H1 (cell line): ENCODE data around the gene ANAPC16. TPM values are rescaled to one million over a fixed set of nuclear protein-coding genes. Genes with fewer than 3 reads are reported as not detected.

Experiments used
- CTCF ChIA-PET: fragments of 300-600 bp; sonication (Branson Sonifier 250); formaldehyde crosslinking; loops from one replicate; lab custom pipeline; 2021; ENCODE audit not compliant: partially characterized antibody; lab: Charles Lee
- POLR2A ChIA-PET: fragments of 300-600 bp; sonication (Branson Sonifier 250); formaldehyde crosslinking; loops from one replicate; lab custom pipeline; 2021; ENCODE audit warnings: inconsistent platforms; ENCODE audit not compliant: partially characterized antibody; lab: Charles Lee
- DNase-seq, 2 experiments: peaks; one replicate each; pipeline versions ENCODE4 v3.0.0 to v3.0.0-alpha.2; 2010 to 2022; ENCODE audit warnings: low spot score in 2 of 2, low read depth in 1 of 2, mixed read lengths in 1 of 2
- FAIRE-seq: peaks from 2 replicates; lab custom pipeline; 2011; peaks lifted over from hg19 to GRCh38; lab: Jason Lieb, UNC
- H2AFZ ChIP-seq: 2 replicates; pipeline ENCODE4 v1.8.1; 2012; ENCODE audit warnings: low read length, inconsistent platforms
- H2AK5ac ChIP-seq: 2 replicates; pipeline ENCODE4 v1.6.1; 2013; ENCODE audit warnings: low read depth, low read length
- H2BK120ac ChIP-seq: replicated peaks from 2 replicates; pipeline ENCODE3; 2013; ENCODE audit warnings: low read depth, low read length, inconsistent platforms
- H2BK12ac ChIP-seq: 2 replicates; pipeline ENCODE4 v1.6.1; 2013; ENCODE audit warnings: low read depth, low read length
- H2BK15ac ChIP-seq: 2 replicates; pipeline ENCODE4 v1.6.1; 2013; ENCODE audit warnings: low read length
- H2BK20ac ChIP-seq: 2 replicates; pipeline ENCODE4 v1.6.1; 2013; ENCODE audit warnings: low read length
- H2BK5ac ChIP-seq: 2 replicates; pipeline ENCODE4 v1.6.1; 2013; ENCODE audit warnings: low read depth, low read length
- H3K14ac ChIP-seq: 2 replicates; pipeline ENCODE4 v1.6.1; 2013; ENCODE audit warnings: inconsistent platforms; ENCODE audit not compliant: insufficient read length
- H3K18ac ChIP-seq: 2 replicates; pipeline ENCODE4 v1.6.1; 2013; ENCODE audit warnings: low read length; ENCODE audit errors: extremely low read depth
- H3K23ac ChIP-seq: 2 replicates; pipeline ENCODE4 v1.6.1; 2013; ENCODE audit warnings: inconsistent platforms; ENCODE audit not compliant: insufficient read length
- H3K23me2 ChIP-seq: 2 replicates; pipeline ENCODE4 v1.6.1; 2013; ENCODE audit warnings: low read depth, low read length
- H3K27ac ChIP-seq: 2 replicates; pipeline ENCODE4 v1.6.1; 2011; ENCODE audit warnings: low read depth, low read length, inconsistent platforms
- H3K27me3 ChIP-seq, 4 experiments: replicated peaks in 1 of 4; 1 replicate in 1 of 4; 2 replicates in 3 of 4; pipeline versions ENCODE4 v1.6.1 to v1.8.1; 2011 to 2013; ENCODE audit warnings: low read length in 3 of 4, mild to moderate bottlenecking in 3 of 4, inconsistent platforms in 2 of 4, mixed read lengths in 2 of 4, moderate library complexity in 1 of 4; ENCODE audit not compliant: control insufficient read depth in 3 of 4, insufficient read depth in 3 of 4; ENCODE audit errors: extremely low read depth in 1 of 4
- H3K36me3 ChIP-seq, 4 experiments: 2 replicates each; pipeline versions ENCODE4 v1.6.1 to v1.8.1; 2011 to 2013; ENCODE audit warnings: mild to moderate bottlenecking in 4 of 4, low read length in 3 of 4, moderate library complexity in 2 of 4, control low read depth in 1 of 4, inconsistent platforms in 1 of 4; ENCODE audit not compliant: insufficient read depth in 4 of 4, control insufficient read depth in 2 of 4
- H3K4ac ChIP-seq: replicated peaks from 2 replicates; pipeline ENCODE3; 2013; ENCODE audit warnings: low read length, low read depth, mixed read lengths, inconsistent platforms; ENCODE audit not compliant: insufficient read length
- H3K4me1 ChIP-seq, 4 experiments: replicated peaks in 1 of 4; 1 replicate in 1 of 4; 2 replicates in 3 of 4; pipeline versions ENCODE4 v1.6.1 to v1.8.1; 2011 to 2013; ENCODE audit warnings: low read length in 3 of 4, inconsistent platforms in 2 of 4, mixed read lengths in 1 of 4; ENCODE audit not compliant: insufficient read depth in 4 of 4, control insufficient read depth in 3 of 4
- H3K4me2 ChIP-seq, 2 experiments: 2 replicates each; pipeline versions ENCODE4 v1.6.1 to v1.8.1; 2011 to 2013; ENCODE audit warnings: low read depth in 2 of 2, low read length in 2 of 2, control low read depth in 1 of 2, inconsistent platforms in 1 of 2, mild to moderate bottlenecking in 1 of 2; ENCODE audit not compliant: insufficient read depth in 1 of 2
- H3K4me3 ChIP-seq, 4 experiments: fragments of 200-600, 300-600 bp in 1 of 4; sonication (generic), shearing (Covaris generic), sonication (Bioruptor Twin) in 1 of 4; 2 replicates each; pipeline versions ENCODE4 v1.5.1 to v1.8.1; 2011 to 2016; ENCODE audit warnings: low read length in 4 of 4, low read depth in 3 of 4, control low read depth in 2 of 4, inconsistent platforms in 2 of 4, mild to moderate bottlenecking in 2 of 4, mixed read lengths in 1 of 4, moderate library complexity in 1 of 4; ENCODE audit not compliant: insufficient read depth in 2 of 4; ENCODE audit errors: extremely low read depth in 1 of 4
- H3K56ac ChIP-seq: replicated peaks from 2 replicates; pipeline ENCODE3; 2013; ENCODE audit warnings: low read depth, mild to moderate bottlenecking, mixed read lengths, low read length, inconsistent platforms; ENCODE audit not compliant: insufficient read length
- H3K79me1 ChIP-seq: 2 replicates; pipeline ENCODE4 v1.6.1; 2013; ENCODE audit warnings: low read depth, low read length, control low read depth
- H3K79me2 ChIP-seq, 2 experiments: 2 replicates each; pipeline versions ENCODE4 v1.6.1 to v1.8.1; 2012 to 2013; ENCODE audit warnings: low read length in 2 of 2, mild to moderate bottlenecking in 2 of 2, inconsistent platforms in 1 of 2; ENCODE audit not compliant: insufficient read depth in 2 of 2, control insufficient read depth in 1 of 2
- H3K9ac ChIP-seq, 4 experiments: replicated peaks in 1 of 4; 1 replicate in 1 of 4; 2 replicates in 3 of 4; pipeline versions ENCODE4 v1.6.1 to v1.8.1; 2011 to 2013; ENCODE audit warnings: low read depth in 3 of 4, low read length in 3 of 4, control low read depth in 2 of 4, mild to moderate bottlenecking in 2 of 4, moderate library complexity in 2 of 4, inconsistent platforms in 1 of 4; ENCODE audit errors: extremely low read depth in 1 of 4
- H3K9me3 ChIP-seq, 2 experiments: 2 replicates each; pipeline versions ENCODE4 v1.6.1 to v1.8.1; 2012 to 2013; ENCODE audit warnings: mild to moderate bottlenecking in 2 of 2, moderate library complexity in 2 of 2, control low read depth in 1 of 2, inconsistent platforms in 1 of 2, low read depth in 1 of 2, low read length in 1 of 2, mixed read lengths in 1 of 2; ENCODE audit not compliant: insufficient read depth in 2 of 2
- H4K20me1 ChIP-seq, 2 experiments: replicated peaks in 1 of 2; 2 replicates each; pipeline versions ENCODE3 to v1.8.1; 2011 to 2013; ENCODE audit warnings: inconsistent platforms in 2 of 2, low read length in 2 of 2, mild to moderate bottlenecking in 1 of 2; ENCODE audit not compliant: insufficient read depth in 2 of 2, control insufficient read depth in 1 of 2
- H4K5ac ChIP-seq: 2 replicates; pipeline ENCODE4 v1.6.1; 2013; ENCODE audit warnings: low read length, low read depth, mixed read lengths, inconsistent platforms; ENCODE audit not compliant: insufficient read length
- H4K8ac ChIP-seq: 2 replicates; pipeline ENCODE4 v1.8.0; 2013; ENCODE audit warnings: mild to moderate bottlenecking, moderate library complexity, low read length, inconsistent platforms; ENCODE audit not compliant: insufficient read depth; ENCODE audit errors: extremely low read depth
- H4K91ac ChIP-seq: replicated peaks from 2 replicates; pipeline ENCODE3; 2013; ENCODE audit warnings: low read length, mixed read lengths, inconsistent platforms; ENCODE audit not compliant: insufficient read length
- CREB1 ChIP-seq: IDR thresholded peaks from 2 replicates; pipeline ENCODE4 v1.6.1; 2012; ENCODE audit warnings: inconsistent platforms
- POLR2AphosphoS5 ChIP-seq: IDR thresholded peaks from 2 replicates; pipeline ENCODE4 v1.6.1; 2011; ENCODE audit warnings: low read depth, low read length
- SRF ChIP-seq: IDR thresholded peaks from 2 replicates; pipeline ENCODE4 v1.6.1; 2011; ENCODE audit warnings: mild to moderate bottlenecking, low read depth, low read length, moderate library complexity
- TAF7 ChIP-seq: optimal IDR thresholded peaks from 2 replicates; pipeline ENCODE3; 2011; ENCODE audit warnings: low read depth, mild to moderate bottlenecking, inconsistent platforms, low read length, moderate library complexity, borderline replicate concordance
- WGBS, 2 experiments: shearing (Covaris generic) in 1 of 2; methylation state at CpG; one replicate each; pipeline versions ENCODE4 v1.1.6 to v1.1.7; 2013 to 2015; ENCODE audit warnings: low lambda C conversion rate in 2 of 2, mixed read lengths in 2 of 2, inconsistent platforms in 1 of 2, low coverage in 1 of 2, missing lambda C conversion rate in 1 of 2; ENCODE audit not compliant: insufficient replicate concordance in 2 of 2, insufficient coverage in 1 of 2, insufficient read length in 1 of 2; ENCODE audit errors: extremely low coverage in 1 of 2, missing lambda C conversion rate in 1 of 2; 5-methylcytosine and 5-hydroxymethylcytosine counted together
- polyA plus RNA-seq, 7 experiments: library from polyadenylated mRNA; depleted of rRNA in 3 of 7; stranded (reverse) in 5 of 7; unstranded in 2 of 7; fragments of >200 nt in 5 of 7; fragments of 200-250 nt in 2 of 7; gene quantifications; 1 replicate in 5 of 7; 2 replicates in 1 of 7; 4 replicates in 1 of 7; pipeline versions ENCODE4 v1.2.1 to v1.2.3, GENCODE V29; 2011 to 2013; ENCODE audit warnings: missing spikeins in 2 of 7, mixed read lengths in 2 of 7
- total RNA-seq: library from RNA; stranded (reverse); fragmentation: NEBNext Ultra II Directional; extraction: Animal tissue kit (Norgen Biotek cat#: 25700); gene quantifications from 2 replicates; pipeline ENCODE4 v1.2.1, GENCODE V29; 2021

Gene ANAPC16
- total and polyA plus RNA-seq, 2 of the 8 experiments (the other 6 are each of a cell fraction or from before 2014, with no cell fraction given): 53.1 to 57.4 TPM

DNA sequence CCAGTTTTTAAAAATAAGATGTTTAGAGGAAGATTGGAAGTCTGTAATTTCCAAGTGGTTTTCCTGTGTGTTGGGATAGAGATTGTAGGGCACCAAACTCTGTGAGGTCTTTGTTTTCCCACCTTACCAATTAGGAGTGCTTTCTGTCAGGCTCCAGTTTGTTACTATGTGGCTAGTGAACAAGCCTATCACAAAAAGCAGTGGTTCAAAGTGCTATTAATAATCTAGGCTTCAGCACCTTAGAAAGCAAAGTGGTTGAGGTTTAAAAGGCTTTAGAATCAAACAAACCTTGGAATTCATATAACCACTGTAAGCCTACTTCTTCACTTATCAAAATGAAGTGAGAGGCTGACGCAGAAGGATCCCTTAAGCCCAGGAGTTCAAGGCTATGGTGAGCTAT lies 11.1 kb upstream of the ANAPC16 start:
- Histone ChIP-seq H3K27ac (no peak overlapping the region), H3K79me2 (no peaks in the 10 kb centered on the region), H2AFZ (no peak overlapping the region), H3K36me3 (peaks cover 0 to 20% (median 6%) of the 10 kb centered on the region in 4 experiments; a peak in 4 of 8 replicates), H3K27me3 (no peaks in the 10 kb centered on the region), H4K8ac (no peak overlapping the region), H2BK20ac (no peak overlapping the region), H4K91ac (no peak overlapping the region), H4K20me1 (no peaks in the 10 kb centered on the region), H2BK120ac (no peak overlapping the region), H3K18ac (no peak overlapping the region), H3K23ac (no peak overlapping the region), H3K9me3 (no peaks in the 10 kb centered on the region), H3K79me1 (no peaks in the 10 kb centered on the region), H3K4me3 (no peak overlapping the region), H3K4me1 (no peaks in the 10 kb centered on the region), H2BK5ac (no peak overlapping the region), H2BK15ac (no peak overlapping the region), H3K23me2 (no peaks in the 10 kb centered on the region), H3K56ac (no peak overlapping the region), H4K5ac (no peak overlapping the region)
- WGBS, 2 experiments: 88% methylated on average over 1 of the region's 1 CpG; no CpG with 5 or more reads in 1 of the 2 experiments
- CTCF ChIA-PET: no interaction called here
- DNase-seq: no peak
- FAIRE-seq: no peak
- TF ChIP-seq POLR2AphosphoS5 (no peak), CREB1 (no peak), SRF (no peak), TAF7 (no peak)
- TF ChIP-seq, all 59 proteins: peak for 0
- no peak overlapping the region for H3K4ac ChIP-seq
- no peak overlapping the region for H3K9ac ChIP-seq
- H2BK12ac ChIP-seq: no peak overlapping the region
- no peak overlapping the region for H2AK5ac ChIP-seq
- no peak overlapping the region for H3K4me2 ChIP-seq
- H3K14ac ChIP-seq: no peak overlapping the region
- POLR2A ChIA-PET: interaction anchor here (0.9 to 1.1 kb wide), 2 partner anchors 12 to 15 kb away, joined by 3 read pairs; partner anchors contain the start of gene ASCC1
